ENCODE measurements around the gene SEPHS1.

The SEPHS1 gene

DNA sequence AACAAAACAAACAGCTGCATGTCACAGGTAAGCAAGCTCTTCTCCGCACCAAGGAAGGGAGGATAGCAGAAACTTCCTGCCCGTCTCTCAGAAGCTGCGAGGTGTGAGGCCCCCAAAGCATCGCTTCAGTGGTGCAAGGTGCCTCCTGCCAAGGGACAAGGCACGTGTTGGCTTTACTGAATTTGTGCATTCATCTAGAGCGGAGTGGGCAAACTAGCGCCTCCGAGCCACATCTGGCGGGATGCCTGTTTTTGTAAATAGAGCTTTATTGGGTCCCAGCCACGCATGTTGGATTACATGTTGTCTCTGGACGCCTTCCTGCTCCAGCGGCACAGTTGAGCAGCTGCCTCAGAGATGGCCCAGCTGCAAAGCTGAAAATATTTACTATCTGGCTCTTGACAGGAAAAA is 75.9 kb downstream of the SEPHS1 start:
- no peak overlapping the region for H3K4me3 ChIP-seq (replicated peaks in 1 of 2; ENCODE audit: low read depth in 2 of 2, low read length in 2 of 2)

DNA sequence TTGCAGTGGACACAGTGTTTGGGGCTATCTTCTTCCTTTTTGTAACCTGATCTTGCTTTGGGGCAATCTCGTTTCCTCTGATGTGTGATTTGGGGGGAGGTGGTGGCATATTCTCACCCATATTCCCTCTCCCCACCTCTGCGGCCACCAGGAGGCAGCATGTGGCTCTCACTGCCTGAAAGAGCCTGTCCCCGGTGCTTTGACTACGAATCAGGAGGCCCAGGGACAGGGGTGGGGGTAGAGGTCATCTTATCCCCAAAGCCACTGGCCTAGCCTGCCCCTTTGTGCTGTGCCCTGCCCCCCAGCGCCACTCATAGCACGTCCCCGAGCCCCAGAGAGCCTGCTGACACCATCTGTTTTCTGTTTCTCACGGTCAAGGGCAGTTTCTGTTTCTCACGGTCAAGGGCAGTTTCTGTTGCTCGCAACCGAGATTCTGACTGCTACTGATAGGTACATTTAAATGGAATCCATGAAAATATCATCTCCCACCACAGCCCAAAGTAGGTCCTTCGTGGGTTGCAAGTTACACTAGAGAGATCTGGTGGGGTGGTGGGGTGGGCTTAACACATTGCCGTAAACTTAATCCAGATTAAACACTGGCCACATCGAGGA is 76.4 kb downstream of the SEPHS1 start:
- peak; percentile 16 to 32 for DNase-seq (ENCODE audit: low read depth in 2 of 2)
- TF ChIP-seq, protein P1, sequence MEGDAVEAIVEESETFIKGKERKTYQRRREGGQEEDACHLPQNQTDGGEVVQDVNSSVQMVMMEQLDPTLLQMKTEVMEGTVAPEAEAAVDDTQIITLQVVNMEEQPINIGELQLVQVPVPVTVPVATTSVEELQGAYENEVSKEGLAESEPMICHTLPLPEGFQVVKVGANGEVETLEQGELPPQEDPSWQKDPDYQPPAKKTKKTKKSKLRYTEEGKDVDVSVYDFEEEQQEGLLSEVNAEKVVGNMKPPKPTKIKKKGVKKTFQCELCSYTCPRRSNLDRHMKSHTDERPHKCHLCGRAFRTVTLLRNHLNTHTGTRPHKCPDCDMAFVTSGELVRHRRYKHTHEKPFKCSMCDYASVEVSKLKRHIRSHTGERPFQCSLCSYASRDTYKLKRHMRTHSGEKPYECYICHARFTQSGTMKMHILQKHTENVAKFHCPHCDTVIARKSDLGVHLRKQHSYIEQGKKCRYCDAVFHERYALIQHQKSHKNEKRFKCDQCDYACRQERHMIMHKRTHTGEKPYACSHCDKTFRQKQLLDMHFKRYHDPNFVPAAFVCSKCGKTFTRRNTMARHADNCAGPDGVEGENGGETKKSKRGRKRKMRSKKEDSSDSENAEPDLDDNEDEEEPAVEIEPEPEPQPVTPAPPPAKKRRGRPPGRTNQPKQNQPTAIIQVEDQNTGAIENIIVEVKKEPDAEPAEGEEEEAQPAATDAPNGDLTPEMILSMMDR (IDR thresholded peaks at IDR 0.05; ENCODE audit: low read depth, low read length), result peak; percentile 59
- no peak overlapping the region for H3K4me3 ChIP-seq (replicated peaks in 1 of 2; ENCODE audit: low read depth in 2 of 2, low read length in 2 of 2)

More for the DNA sequence above, 75.9 kb downstream of the SEPHS1 start:
- TF ChIP-seq, protein P1 (IDR thresholded peaks at IDR 0.05; ENCODE audit: low read depth, low read length), result no peak
- DNase-seq (ENCODE audit: low read depth in 2 of 2), result peak; percentile 22 to 74

DNA sequence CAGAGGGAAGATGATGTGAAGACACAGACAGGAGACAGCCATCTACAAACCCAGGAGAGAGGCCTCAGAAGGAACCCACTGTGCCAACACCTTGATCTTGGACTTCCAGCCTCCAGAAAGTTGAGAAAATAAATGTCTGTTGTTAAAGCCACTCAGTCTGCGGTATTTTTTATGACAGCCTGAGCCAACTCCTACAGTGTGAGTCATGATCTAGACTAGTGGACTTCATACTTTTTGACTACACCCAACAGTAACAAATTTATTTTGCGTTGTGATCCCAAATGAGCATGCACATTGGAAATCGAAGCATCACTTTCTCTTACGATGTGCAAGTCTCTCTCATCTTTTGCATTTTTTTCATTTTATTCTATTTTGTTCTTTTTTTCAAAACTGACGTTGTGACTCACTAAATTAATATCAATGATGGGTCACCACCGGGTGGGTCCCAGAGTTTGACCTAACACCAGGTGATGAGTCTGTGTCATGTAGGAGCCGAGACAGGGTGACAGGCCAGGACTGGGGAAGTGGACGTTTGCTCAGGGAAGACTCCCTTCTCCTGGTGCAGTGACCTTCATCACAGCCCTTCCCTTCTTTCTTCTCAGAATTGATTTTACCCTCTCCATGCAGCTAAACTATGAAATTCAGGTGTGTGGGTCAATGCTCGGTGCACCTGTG is 77.1 kb downstream of the SEPHS1 start:
- H3K4me3 ChIP-seq (replicated peaks in 1 of 2; ENCODE audit: low read depth in 2 of 2, low read length in 2 of 2), result no peak overlapping the region
- peak; percentile 39 to 56 for DNase-seq (ENCODE audit: low read depth in 2 of 2)
- TF ChIP-seq, protein P1 (IDR thresholded peaks at IDR 0.05; ENCODE audit: low read depth, low read length), result no peak

DNA sequence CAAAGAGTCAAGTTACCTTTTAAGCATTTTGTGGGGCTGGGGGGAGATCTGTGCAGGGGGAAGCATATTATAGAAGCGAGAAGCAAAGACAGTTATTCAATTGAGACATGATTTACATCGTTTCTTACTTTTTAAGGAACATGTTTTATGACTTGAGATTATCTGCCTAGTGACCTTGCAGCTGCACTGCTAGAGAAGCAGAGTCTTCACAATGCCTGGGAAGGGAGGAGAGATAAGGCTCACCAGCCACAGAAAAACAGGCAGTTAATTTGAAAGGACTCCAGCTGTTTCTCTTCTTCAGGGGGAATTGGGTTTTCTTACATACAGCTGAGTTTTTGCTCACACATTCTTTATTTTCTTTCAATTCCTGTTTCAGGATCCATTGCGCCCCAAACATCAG is 79.3 kb downstream of the SEPHS1 start:
- peak in 1 of 2 donors; percentile 22 for DNase-seq (ENCODE audit: low read depth in 2 of 2)
- TF ChIP-seq, protein P1 (IDR thresholded peaks at IDR 0.05; ENCODE audit: low read depth, low read length), result no peak
- H3K4me3 ChIP-seq (replicated peaks in 1 of 2; ENCODE audit: low read depth in 2 of 2, low read length in 2 of 2), result no peak overlapping the region

DNA sequence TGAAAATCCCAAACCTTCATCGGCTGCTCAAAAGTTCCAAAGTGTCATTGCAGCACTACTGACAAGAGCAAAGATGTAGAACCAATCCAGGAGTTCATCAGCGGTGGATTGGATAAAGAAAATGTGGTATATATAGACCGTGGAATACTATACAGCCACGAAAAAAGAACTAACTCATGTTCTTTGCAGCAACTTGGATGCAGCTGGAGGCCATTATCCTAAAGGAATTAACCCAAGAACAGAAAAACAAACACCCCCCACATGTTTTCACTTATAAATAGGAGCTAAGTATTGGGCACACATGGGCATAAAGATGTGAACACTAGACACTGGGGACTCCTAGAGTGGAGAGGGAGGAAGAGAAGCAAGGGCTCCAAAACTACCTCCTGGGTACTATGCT is 79.8 kb downstream of the SEPHS1 start:
- TF ChIP-seq, protein P1 (IDR thresholded peaks at IDR 0.05; ENCODE audit: low read depth, low read length), result no peak
- DNase-seq (ENCODE audit: low read depth in 2 of 2), result no peak
- H3K4me3 ChIP-seq (replicated peaks in 1 of 2; ENCODE audit: low read depth in 2 of 2, low read length in 2 of 2), result no peak overlapping the region
